ENCODE results near the gene QPCT. TPM values are rescaled to one million over a fixed set of nuclear protein-coding genes. Genes with fewer than 3 reads are reported as not detected.

QPCT gene
- total and polyA plus RNA-seq, 2 experiments from 2014 or later, result 0.81 to 2.0 TPM

DNA sequence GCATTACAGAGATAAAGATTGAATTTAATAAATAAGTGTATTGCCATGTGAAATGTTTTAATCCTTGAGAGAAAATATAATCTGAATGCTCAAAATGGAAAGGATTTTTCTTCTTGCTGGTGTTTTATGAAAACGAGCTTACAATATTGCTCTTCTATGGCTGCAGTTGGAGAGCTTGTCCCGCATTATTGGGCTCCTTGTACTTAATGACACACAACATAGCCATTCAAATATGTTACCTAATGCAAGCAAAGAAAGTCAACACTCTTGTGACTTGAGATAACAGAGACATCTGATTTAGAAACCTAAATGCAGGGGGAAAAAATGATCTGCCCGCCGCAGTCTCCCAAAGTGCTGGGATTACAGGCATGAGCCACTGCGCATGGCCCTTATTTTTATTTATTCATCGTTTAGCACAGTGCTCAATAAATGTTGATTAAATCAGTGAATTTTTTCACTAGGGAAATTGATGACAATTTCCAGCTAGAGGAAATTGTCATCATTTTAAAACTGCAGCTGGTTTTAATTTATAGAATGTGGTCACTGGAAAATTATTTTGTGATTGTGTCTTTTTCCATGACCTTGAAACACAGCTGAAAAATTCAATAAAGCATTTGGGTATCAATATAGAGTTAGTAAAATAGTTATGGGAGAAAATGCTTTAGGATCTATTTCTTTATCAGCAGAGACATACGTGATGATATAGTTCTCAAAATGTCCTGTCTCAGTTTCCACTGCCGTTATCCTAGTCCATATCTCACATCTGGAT is 17.4 kb upstream of the QPCT start:
- H3K9me3 ChIP-seq (ENCODE audit: low read depth), result no peaks in the 10 kb centered on the region
- DNase-seq (ENCODE audit: low spot score), result no peak
- peak overlapping the region; percentile 6 for H3K4me3 ChIP-seq
- H3K79me2 ChIP-seq, result peaks cover 20% of the 10 kb centered on the region
- no peaks in the 10 kb centered on the region for H3K36me3 ChIP-seq (replicated peaks; ENCODE audit: insufficient read depth, low read depth)
- H3K27me3 ChIP-seq, result no peaks in the 10 kb centered on the region
- WGBS (ENCODE audit: low lambda C conversion rate, missing lambda C conversion rate), result 47% methylated on average over 8 of the region's 8 CpGs
- H3K9me2 ChIP-seq (replicated peaks; ENCODE audit: insufficient read depth), result no peaks in the 10 kb centered on the region
- peak overlapping the region; percentile 81 for H3K27ac ChIP-seq
- peak overlapping the region; percentile 84 for H3K4me2 ChIP-seq
- TF ChIP-seq, protein P1, sequence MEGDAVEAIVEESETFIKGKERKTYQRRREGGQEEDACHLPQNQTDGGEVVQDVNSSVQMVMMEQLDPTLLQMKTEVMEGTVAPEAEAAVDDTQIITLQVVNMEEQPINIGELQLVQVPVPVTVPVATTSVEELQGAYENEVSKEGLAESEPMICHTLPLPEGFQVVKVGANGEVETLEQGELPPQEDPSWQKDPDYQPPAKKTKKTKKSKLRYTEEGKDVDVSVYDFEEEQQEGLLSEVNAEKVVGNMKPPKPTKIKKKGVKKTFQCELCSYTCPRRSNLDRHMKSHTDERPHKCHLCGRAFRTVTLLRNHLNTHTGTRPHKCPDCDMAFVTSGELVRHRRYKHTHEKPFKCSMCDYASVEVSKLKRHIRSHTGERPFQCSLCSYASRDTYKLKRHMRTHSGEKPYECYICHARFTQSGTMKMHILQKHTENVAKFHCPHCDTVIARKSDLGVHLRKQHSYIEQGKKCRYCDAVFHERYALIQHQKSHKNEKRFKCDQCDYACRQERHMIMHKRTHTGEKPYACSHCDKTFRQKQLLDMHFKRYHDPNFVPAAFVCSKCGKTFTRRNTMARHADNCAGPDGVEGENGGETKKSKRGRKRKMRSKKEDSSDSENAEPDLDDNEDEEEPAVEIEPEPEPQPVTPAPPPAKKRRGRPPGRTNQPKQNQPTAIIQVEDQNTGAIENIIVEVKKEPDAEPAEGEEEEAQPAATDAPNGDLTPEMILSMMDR (IDR thresholded peaks at IDR 0.05; ENCODE audit: poor library complexity), result no peak
- TF ChIP-seq EZH2phosphoT487 (IDR thresholded peaks at IDR 0.05; ENCODE audit: low read depth, severe bottlenecking, unreplicated experiment), result no peak
- TF ChIP-seq EZH2 (IDR thresholded peaks at IDR 0.05; ENCODE audit: borderline replicate concordance), result no peak
- H3K4me1 ChIP-seq (ENCODE audit: insufficient read depth), result peaks cover 5% of the 10 kb centered on the region
- H2AFZ ChIP-seq, result peak overlapping the region; percentile 54
- peaks cover 3% of the 10 kb centered on the region for H4K20me1 ChIP-seq (ENCODE audit: insufficient read depth, poor library complexity, severe bottlenecking)

DNA sequence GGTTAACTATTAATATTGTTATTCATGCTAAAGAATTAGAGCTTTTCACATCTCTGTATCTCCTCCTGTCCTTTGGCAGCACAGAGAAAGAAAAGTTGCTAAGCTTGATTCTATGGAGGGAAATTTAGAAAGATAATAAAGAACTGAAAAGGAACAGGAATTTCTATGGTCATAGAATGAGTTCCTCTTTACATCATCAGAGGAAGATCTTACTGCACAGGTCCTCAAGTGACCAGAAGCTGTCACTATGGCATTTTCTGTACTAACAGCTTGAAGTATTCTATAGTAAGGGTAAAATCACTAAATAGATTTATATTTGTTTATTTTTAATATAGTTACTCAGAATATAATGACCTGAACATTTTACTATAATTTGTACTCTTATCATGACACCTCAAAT is 13.7 kb upstream of the QPCT start:
- H2AFZ ChIP-seq, result no peak overlapping the region
- DNase-seq (ENCODE audit: low spot score), result no peak

DNA sequence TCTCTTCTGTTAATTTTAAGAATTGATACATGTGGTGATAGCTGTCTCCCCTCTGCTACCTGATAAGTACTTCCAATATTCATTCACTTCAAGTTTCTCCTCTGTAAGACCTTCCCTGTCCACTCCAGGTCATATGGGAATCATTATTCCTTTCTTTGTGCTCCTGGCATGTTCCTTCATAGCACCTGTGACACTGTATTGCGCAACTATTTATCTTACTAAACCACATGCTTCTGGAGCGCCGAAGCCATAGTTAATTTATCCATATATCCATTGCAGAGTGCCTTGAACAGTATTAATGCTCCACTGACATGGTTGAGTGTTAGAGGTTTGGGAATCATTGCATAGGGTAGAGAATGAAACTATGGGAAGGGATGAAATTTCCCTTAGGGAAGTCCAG is 11.9 kb upstream of the QPCT start:
- H3K4me1 ChIP-seq (ENCODE audit: insufficient read depth), result no peaks in the 10 kb centered on the region
- no peak for DNase-seq (ENCODE audit: low spot score)
- H2AFZ ChIP-seq, result no peak overlapping the region
- no peaks in the 10 kb centered on the region for H3K27me3 ChIP-seq
- H3K36me3 ChIP-seq (replicated peaks; ENCODE audit: insufficient read depth, low read depth), result no peaks in the 10 kb centered on the region
- H3K9me2 ChIP-seq (replicated peaks; ENCODE audit: insufficient read depth), result no peaks in the 10 kb centered on the region
- 90% methylated on average over 3 of the region's 3 CpGs for WGBS (ENCODE audit: low lambda C conversion rate, missing lambda C conversion rate)
- H3K79me2 ChIP-seq, result no peaks in the 10 kb centered on the region
- no peak overlapping the region for H3K4me2 ChIP-seq
- H3K4me3 ChIP-seq, result no peak overlapping the region
- TF ChIP-seq, protein P1 (IDR thresholded peaks at IDR 0.05; ENCODE audit: poor library complexity), result no peak
- no peak for TF ChIP-seq EZH2phosphoT487 (IDR thresholded peaks at IDR 0.05; ENCODE audit: low read depth, severe bottlenecking, unreplicated experiment)
- TF ChIP-seq EZH2 (IDR thresholded peaks at IDR 0.05; ENCODE audit: borderline replicate concordance), result no peak
- H4K20me1 ChIP-seq (ENCODE audit: insufficient read depth, poor library complexity, severe bottlenecking), result no peaks in the 10 kb centered on the region
- no peaks in the 10 kb centered on the region for H3K9me3 ChIP-seq (ENCODE audit: low read depth)
- no peak overlapping the region for H3K27ac ChIP-seq

More for the DNA sequence above, 13.7 kb upstream of the QPCT start:
- Histone ChIP-seq H3K4me2 (no peak overlapping the region), H3K36me3 (replicated peaks; ENCODE audit: insufficient read depth, low read depth) (no peaks in the 10 kb centered on the region), H3K9me2 (replicated peaks; ENCODE audit: insufficient read depth) (no peaks in the 10 kb centered on the region), H3K4me1 (ENCODE audit: insufficient read depth) (no peaks in the 10 kb centered on the region), H3K27me3 (no peaks in the 10 kb centered on the region), H3K27ac (no peak overlapping the region), H3K79me2 (no peaks in the 10 kb centered on the region), H4K20me1 (ENCODE audit: insufficient read depth, poor library complexity, severe bottlenecking) (no peaks in the 10 kb centered on the region), H3K4me3 (no peak overlapping the region), H3K9me3 (ENCODE audit: low read depth) (no peaks in the 10 kb centered on the region)
- TF ChIP-seq EZH2 (IDR thresholded peaks at IDR 0.05; ENCODE audit: borderline replicate concordance), result no peak
- TF ChIP-seq, protein P1 (IDR thresholded peaks at IDR 0.05; ENCODE audit: poor library complexity), result no peak
- no peak for TF ChIP-seq EZH2phosphoT487 (IDR thresholded peaks at IDR 0.05; ENCODE audit: low read depth, severe bottlenecking, unreplicated experiment)

All from hepatocyte (in vitro differentiated cells).